Stomach (tissue), 4 donors: ENCODE results near the gene SALL1.

Source experiments
- POLR2A ChIP-seq, 4 donors: fragments of 450-650 bp; IDR thresholded peaks; one replicate each; pipeline ENCODE4 v1.6.1; 2016; ENCODE audit warnings: antibody characterized with exemption in 4 of 4, control low read depth in 2 of 4, mild to moderate bottlenecking in 1 of 4, moderate library complexity in 1 of 4
- POLR2AphosphoS5 ChIP-seq, 3 donors: sonication (generic); formaldehyde crosslinking; IDR thresholded peaks; one replicate each; pipeline ENCODE4 v1.6.1; 2016; ENCODE audit warnings: antibody characterized with exemption in 3 of 3
- TF ChIP-seq, protein P1 (sequence below), 7 experiments: fragments of 450-650 bp in 4 of 7; fragments of 200-600 bp in 3 of 7; sonication (generic) in 3 of 7; IDR thresholded peaks; one replicate each; pipeline ENCODE4 v1.5.1; 2016 to 2019; ENCODE audit warnings: antibody characterized with exemption in 7 of 7, control low read depth in 2 of 7, mild to moderate bottlenecking in 1 of 7

DNA sequence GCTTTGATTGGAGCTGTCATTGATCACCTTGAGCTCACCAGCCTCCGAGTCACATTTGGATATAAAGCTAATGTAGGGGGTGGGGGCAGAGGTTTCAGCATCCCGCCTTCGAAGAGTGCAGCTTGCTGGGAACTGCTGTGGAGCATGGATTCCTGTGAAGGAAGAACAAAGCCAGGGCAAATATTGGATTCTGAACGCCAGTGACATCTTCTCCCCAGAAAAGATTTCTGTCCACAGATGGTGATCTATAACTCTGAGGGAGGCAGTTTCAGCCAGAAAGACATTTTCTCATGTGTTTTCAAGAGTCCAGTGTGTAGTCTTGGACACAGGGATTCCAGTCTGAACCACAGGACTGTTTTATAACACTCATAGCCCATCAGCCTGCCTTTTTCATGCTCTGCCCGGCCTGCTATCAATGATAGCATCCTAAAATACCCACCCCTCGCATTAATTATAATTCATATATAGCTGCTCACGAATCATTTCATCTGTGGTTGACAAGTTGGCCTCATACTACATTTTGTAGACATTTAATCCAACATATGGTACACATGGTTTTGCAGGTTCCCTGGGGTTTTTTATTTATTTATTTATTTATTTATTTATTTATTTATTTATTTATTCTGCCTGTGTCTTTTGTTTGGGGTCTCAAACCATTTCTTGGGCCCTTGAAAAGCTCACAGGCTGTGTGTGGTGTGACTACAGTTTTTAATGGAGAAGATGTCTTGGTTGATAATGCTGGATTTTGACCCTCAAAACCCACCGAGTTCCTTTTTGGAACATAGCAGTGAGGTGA, 47.1 kb upstream of the SALL1 start:
- TF ChIP-seq, protein P1, sequence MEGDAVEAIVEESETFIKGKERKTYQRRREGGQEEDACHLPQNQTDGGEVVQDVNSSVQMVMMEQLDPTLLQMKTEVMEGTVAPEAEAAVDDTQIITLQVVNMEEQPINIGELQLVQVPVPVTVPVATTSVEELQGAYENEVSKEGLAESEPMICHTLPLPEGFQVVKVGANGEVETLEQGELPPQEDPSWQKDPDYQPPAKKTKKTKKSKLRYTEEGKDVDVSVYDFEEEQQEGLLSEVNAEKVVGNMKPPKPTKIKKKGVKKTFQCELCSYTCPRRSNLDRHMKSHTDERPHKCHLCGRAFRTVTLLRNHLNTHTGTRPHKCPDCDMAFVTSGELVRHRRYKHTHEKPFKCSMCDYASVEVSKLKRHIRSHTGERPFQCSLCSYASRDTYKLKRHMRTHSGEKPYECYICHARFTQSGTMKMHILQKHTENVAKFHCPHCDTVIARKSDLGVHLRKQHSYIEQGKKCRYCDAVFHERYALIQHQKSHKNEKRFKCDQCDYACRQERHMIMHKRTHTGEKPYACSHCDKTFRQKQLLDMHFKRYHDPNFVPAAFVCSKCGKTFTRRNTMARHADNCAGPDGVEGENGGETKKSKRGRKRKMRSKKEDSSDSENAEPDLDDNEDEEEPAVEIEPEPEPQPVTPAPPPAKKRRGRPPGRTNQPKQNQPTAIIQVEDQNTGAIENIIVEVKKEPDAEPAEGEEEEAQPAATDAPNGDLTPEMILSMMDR (IDR thresholded peaks at IDR 0.05): no peak
- no peak for TF ChIP-seq POLR2A (IDR thresholded peaks at IDR 0.05)
- no peak for TF ChIP-seq POLR2AphosphoS5 (IDR thresholded peaks at IDR 0.05)
